H1 (cell line): Measurements from ENCODE around the gene VPS11. TPM values are rescaled to one million over a fixed set of nuclear protein-coding genes. Genes with fewer than 3 reads are reported as not detected.

Experiments used
- CTCF ChIA-PET: fragments of 300-600 bp; sonication (Branson Sonifier 250); formaldehyde crosslinking; loops from one replicate; lab custom pipeline; 2021; ENCODE audit not compliant: partially characterized antibody; lab: Charles Lee
- POLR2A ChIA-PET: fragments of 300-600 bp; sonication (Branson Sonifier 250); formaldehyde crosslinking; loops from one replicate; lab custom pipeline; 2021; ENCODE audit warnings: inconsistent platforms; ENCODE audit not compliant: partially characterized antibody; lab: Charles Lee
- DNase-seq, 2 experiments: peaks; one replicate each; pipeline versions ENCODE4 v3.0.0 to v3.0.0-alpha.2; 2010 to 2022; ENCODE audit warnings: low spot score in 2 of 2, low read depth in 1 of 2, mixed read lengths in 1 of 2
- FAIRE-seq: peaks from 2 replicates; lab custom pipeline; 2011; peaks lifted over from hg19 to GRCh38; lab: Jason Lieb, UNC
- H2AFZ ChIP-seq: 2 replicates; pipeline ENCODE4 v1.8.1; 2012; ENCODE audit warnings: low read length, inconsistent platforms
- H2AK5ac ChIP-seq: 2 replicates; pipeline ENCODE4 v1.6.1; 2013; ENCODE audit warnings: low read depth, low read length
- H2BK120ac ChIP-seq: replicated peaks from 2 replicates; pipeline ENCODE3; 2013; ENCODE audit warnings: low read depth, low read length, inconsistent platforms
- H2BK12ac ChIP-seq: 2 replicates; pipeline ENCODE4 v1.6.1; 2013; ENCODE audit warnings: low read depth, low read length
- H2BK15ac ChIP-seq: 2 replicates; pipeline ENCODE4 v1.6.1; 2013; ENCODE audit warnings: low read length
- H2BK20ac ChIP-seq: 2 replicates; pipeline ENCODE4 v1.6.1; 2013; ENCODE audit warnings: low read length
- H2BK5ac ChIP-seq: 2 replicates; pipeline ENCODE4 v1.6.1; 2013; ENCODE audit warnings: low read depth, low read length
- H3K14ac ChIP-seq: 2 replicates; pipeline ENCODE4 v1.6.1; 2013; ENCODE audit warnings: inconsistent platforms; ENCODE audit not compliant: insufficient read length
- H3K18ac ChIP-seq: 2 replicates; pipeline ENCODE4 v1.6.1; 2013; ENCODE audit warnings: low read length; ENCODE audit errors: extremely low read depth
- H3K23ac ChIP-seq: 2 replicates; pipeline ENCODE4 v1.6.1; 2013; ENCODE audit warnings: inconsistent platforms; ENCODE audit not compliant: insufficient read length
- H3K23me2 ChIP-seq: 2 replicates; pipeline ENCODE4 v1.6.1; 2013; ENCODE audit warnings: low read depth, low read length
- H3K27ac ChIP-seq: 2 replicates; pipeline ENCODE4 v1.6.1; 2011; ENCODE audit warnings: low read depth, low read length, inconsistent platforms
- H3K27me3 ChIP-seq, 4 experiments: replicated peaks in 1 of 4; 1 replicate in 1 of 4; 2 replicates in 3 of 4; pipeline versions ENCODE4 v1.6.1 to v1.8.1; 2011 to 2013; ENCODE audit warnings: low read length in 3 of 4, mild to moderate bottlenecking in 3 of 4, inconsistent platforms in 2 of 4, mixed read lengths in 2 of 4, moderate library complexity in 1 of 4; ENCODE audit not compliant: control insufficient read depth in 3 of 4, insufficient read depth in 3 of 4; ENCODE audit errors: extremely low read depth in 1 of 4
- H3K36me3 ChIP-seq, 4 experiments: 2 replicates each; pipeline versions ENCODE4 v1.6.1 to v1.8.1; 2011 to 2013; ENCODE audit warnings: mild to moderate bottlenecking in 4 of 4, low read length in 3 of 4, moderate library complexity in 2 of 4, control low read depth in 1 of 4, inconsistent platforms in 1 of 4; ENCODE audit not compliant: insufficient read depth in 4 of 4, control insufficient read depth in 2 of 4
- H3K4ac ChIP-seq: replicated peaks from 2 replicates; pipeline ENCODE3; 2013; ENCODE audit warnings: low read length, low read depth, mixed read lengths, inconsistent platforms; ENCODE audit not compliant: insufficient read length
- H3K4me1 ChIP-seq, 4 experiments: replicated peaks in 1 of 4; 1 replicate in 1 of 4; 2 replicates in 3 of 4; pipeline versions ENCODE4 v1.6.1 to v1.8.1; 2011 to 2013; ENCODE audit warnings: low read length in 3 of 4, inconsistent platforms in 2 of 4, mixed read lengths in 1 of 4; ENCODE audit not compliant: insufficient read depth in 4 of 4, control insufficient read depth in 3 of 4
- H3K4me2 ChIP-seq, 2 experiments: 2 replicates each; pipeline versions ENCODE4 v1.6.1 to v1.8.1; 2011 to 2013; ENCODE audit warnings: low read depth in 2 of 2, low read length in 2 of 2, control low read depth in 1 of 2, inconsistent platforms in 1 of 2, mild to moderate bottlenecking in 1 of 2; ENCODE audit not compliant: insufficient read depth in 1 of 2
- H3K4me3 ChIP-seq, 4 experiments: fragments of 200-600, 300-600 bp in 1 of 4; sonication (generic), shearing (Covaris generic), sonication (Bioruptor Twin) in 1 of 4; 2 replicates each; pipeline versions ENCODE4 v1.5.1 to v1.8.1; 2011 to 2016; ENCODE audit warnings: low read length in 4 of 4, low read depth in 3 of 4, control low read depth in 2 of 4, inconsistent platforms in 2 of 4, mild to moderate bottlenecking in 2 of 4, mixed read lengths in 1 of 4, moderate library complexity in 1 of 4; ENCODE audit not compliant: insufficient read depth in 2 of 4; ENCODE audit errors: extremely low read depth in 1 of 4
- H3K56ac ChIP-seq: replicated peaks from 2 replicates; pipeline ENCODE3; 2013; ENCODE audit warnings: low read depth, mild to moderate bottlenecking, mixed read lengths, low read length, inconsistent platforms; ENCODE audit not compliant: insufficient read length
- H3K79me1 ChIP-seq: 2 replicates; pipeline ENCODE4 v1.6.1; 2013; ENCODE audit warnings: low read depth, low read length, control low read depth
- H3K79me2 ChIP-seq, 2 experiments: 2 replicates each; pipeline versions ENCODE4 v1.6.1 to v1.8.1; 2012 to 2013; ENCODE audit warnings: low read length in 2 of 2, mild to moderate bottlenecking in 2 of 2, inconsistent platforms in 1 of 2; ENCODE audit not compliant: insufficient read depth in 2 of 2, control insufficient read depth in 1 of 2
- H3K9ac ChIP-seq, 4 experiments: replicated peaks in 1 of 4; 1 replicate in 1 of 4; 2 replicates in 3 of 4; pipeline versions ENCODE4 v1.6.1 to v1.8.1; 2011 to 2013; ENCODE audit warnings: low read depth in 3 of 4, low read length in 3 of 4, control low read depth in 2 of 4, mild to moderate bottlenecking in 2 of 4, moderate library complexity in 2 of 4, inconsistent platforms in 1 of 4; ENCODE audit errors: extremely low read depth in 1 of 4
- H3K9me3 ChIP-seq, 2 experiments: 2 replicates each; pipeline versions ENCODE4 v1.6.1 to v1.8.1; 2012 to 2013; ENCODE audit warnings: mild to moderate bottlenecking in 2 of 2, moderate library complexity in 2 of 2, control low read depth in 1 of 2, inconsistent platforms in 1 of 2, low read depth in 1 of 2, low read length in 1 of 2, mixed read lengths in 1 of 2; ENCODE audit not compliant: insufficient read depth in 2 of 2
- H4K20me1 ChIP-seq, 2 experiments: replicated peaks in 1 of 2; 2 replicates each; pipeline versions ENCODE3 to v1.8.1; 2011 to 2013; ENCODE audit warnings: inconsistent platforms in 2 of 2, low read length in 2 of 2, mild to moderate bottlenecking in 1 of 2; ENCODE audit not compliant: insufficient read depth in 2 of 2, control insufficient read depth in 1 of 2
- H4K5ac ChIP-seq: 2 replicates; pipeline ENCODE4 v1.6.1; 2013; ENCODE audit warnings: low read length, low read depth, mixed read lengths, inconsistent platforms; ENCODE audit not compliant: insufficient read length
- H4K8ac ChIP-seq: 2 replicates; pipeline ENCODE4 v1.8.0; 2013; ENCODE audit warnings: mild to moderate bottlenecking, moderate library complexity, low read length, inconsistent platforms; ENCODE audit not compliant: insufficient read depth; ENCODE audit errors: extremely low read depth
- H4K91ac ChIP-seq: replicated peaks from 2 replicates; pipeline ENCODE3; 2013; ENCODE audit warnings: low read length, mixed read lengths, inconsistent platforms; ENCODE audit not compliant: insufficient read length
- CBX8 ChIP-seq: fragments of 300-800, 300-1000 bp; sonication (generic); IDR thresholded peaks from 2 replicates; pipeline ENCODE4 v1.7.1; 2016; ENCODE audit warnings: low read depth, low read length, borderline replicate concordance
- CEBPB ChIP-seq: IDR thresholded peaks from 2 replicates; pipeline ENCODE4 v1.6.1; 2012; ENCODE audit warnings: low read depth, low read length
- EP300 ChIP-seq, 2 experiments: IDR thresholded peaks; 1 replicate in 1 of 2; 2 replicates in 1 of 2; pipeline ENCODE4 v1.6.1; 2011 to 2012; ENCODE audit warnings: low read depth in 2 of 2, low read length in 2 of 2, mild to moderate bottlenecking in 2 of 2, borderline replicate concordance in 1 of 2, inconsistent platforms in 1 of 2, moderate library complexity in 1 of 2
- GTF2F1 ChIP-seq: IDR thresholded peaks from 2 replicates; pipeline ENCODE4 v1.6.1; 2012; ENCODE audit warnings: low read depth, low read length, improper control_type of control experiment, borderline replicate concordance
- JUND ChIP-seq: IDR thresholded peaks from 2 replicates; pipeline ENCODE4 v1.6.1; 2011; ENCODE audit warnings: mild to moderate bottlenecking, improper control_type of control experiment, low read length
- KDM1A ChIP-seq: fragments of 200-600, 300-600 bp; sonication (generic); IDR thresholded peaks from 2 replicates; pipeline ENCODE4 v1.7.1; 2016; ENCODE audit warnings: mild to moderate bottlenecking, low read length, borderline replicate concordance
- POU5F1 ChIP-seq: IDR thresholded peaks from 2 replicates; pipeline ENCODE4 v1.6.1; 2011; ENCODE audit warnings: low read depth, mild to moderate bottlenecking, low read length, moderate library complexity
- SAP30 ChIP-seq: fragments of 300-600 bp; sonication (generic); IDR thresholded peaks from 2 replicates; pipeline ENCODE4 v1.7.1; 2012; ENCODE audit warnings: low read length, moderate library complexity, mild to moderate bottlenecking, inconsistent platforms; ENCODE audit not compliant: insufficient read depth, insufficient replicate concordance
- SUZ12 ChIP-seq: fragments of 200-600 bp; sonication (generic); IDR thresholded peaks from 2 replicates; pipeline ENCODE4 v1.6.1; 2012; ENCODE audit warnings: mild to moderate bottlenecking, inconsistent platforms, low read length, moderate library complexity, mixed read lengths
- TAF1 ChIP-seq: IDR thresholded peaks from 2 replicates; pipeline ENCODE4 v1.6.1; 2011; ENCODE audit warnings: mild to moderate bottlenecking, low read depth, low read length
- YY1 ChIP-seq: IDR thresholded peaks from 2 replicates; pipeline ENCODE4 v1.6.1; 2011; ENCODE audit warnings: low read depth, mild to moderate bottlenecking, low read length
- WGBS, 2 experiments: shearing (Covaris generic) in 1 of 2; methylation state at CpG; one replicate each; pipeline versions ENCODE4 v1.1.6 to v1.1.7; 2013 to 2015; ENCODE audit warnings: low lambda C conversion rate in 2 of 2, mixed read lengths in 2 of 2, inconsistent platforms in 1 of 2, low coverage in 1 of 2, missing lambda C conversion rate in 1 of 2; ENCODE audit not compliant: insufficient replicate concordance in 2 of 2, insufficient coverage in 1 of 2, insufficient read length in 1 of 2; ENCODE audit errors: extremely low coverage in 1 of 2, missing lambda C conversion rate in 1 of 2; 5-methylcytosine and 5-hydroxymethylcytosine counted together
- polyA plus RNA-seq, 7 experiments: library from polyadenylated mRNA; depleted of rRNA in 3 of 7; stranded (reverse) in 5 of 7; unstranded in 2 of 7; fragments of >200 nt in 5 of 7; fragments of 200-250 nt in 2 of 7; gene quantifications; 1 replicate in 5 of 7; 2 replicates in 1 of 7; 4 replicates in 1 of 7; pipeline versions ENCODE4 v1.2.1 to v1.2.3, GENCODE V29; 2011 to 2013; ENCODE audit warnings: missing spikeins in 2 of 7, mixed read lengths in 2 of 7
- total RNA-seq: library from RNA; stranded (reverse); fragmentation: NEBNext Ultra II Directional; extraction: Animal tissue kit (Norgen Biotek cat#: 25700); gene quantifications from 2 replicates; pipeline ENCODE4 v1.2.1, GENCODE V29; 2021

Gene VPS11
- total and polyA plus RNA-seq, 2 of the 8 experiments (the other 6 are each of a cell fraction or from before 2014, with no cell fraction given), result 13.1 to 15.5 TPM

GRCh38 chr11:119018074-119018938 lies 49.3 kb upstream of the VPS11 start, which contains the start of the genes RPS25 and TRAPPC4:
Gene RPS25, minus strand, starts transcription at chr11:119018343. Its CDS starts 59 bp downstream, at chr11:119018284.
Gene TRAPPC4, plus strand, starts transcription at chr11:119018766. Its CDS starts 30 bp downstream, at chr11:119018796.
- peaks cover 32 to 55% (median 40%) of the 10 kb centered on the region in 4 experiments for H3K36me3 ChIP-seq
- H4K20me1 ChIP-seq, result peaks cover 3 to 7% of the 10 kb centered on the region in 2 experiments
- CTCF ChIA-PET, result interaction anchor here (0.8 to 3.0 kb wide), 4 partner anchors 12 to 345 kb away, joined by 3 to 12 read pairs (median 4); partner anchors contain the start of gene SLC37A4
- TF ChIP-seq EP300 (IDR thresholded peaks at IDR 0.05; ENCODE audit: borderline replicate concordance in 1 of 2, low read depth in 2 of 2, low read length in 2 of 2) (peak in 1 of 2 experiments; percentile 22; a peak in 1 of 3 replicates), SUZ12 (no peak), YY1 (peak; percentile 83), JUND (no peak), KDM1A (no peak), TAF1 (peak; percentile 97), SAP30 (peak; percentile 75), CBX8 (no peak), CEBPB (no peak), GTF2F1 (peak; percentile 36; the same call in 1 of the 2 replicates), POU5F1 (no peak)

More at GRCh38 chr11:119018074-119018938, 49.3 kb upstream of the VPS11 start, which contains the start of the genes RPS25 and TRAPPC4:
- H3K4me3 ChIP-seq, result peak within 1 kb of the TSS; percentile 93 to 99 (median 95)
- peak within 1 kb of the TSS; percentile 100 for H4K91ac ChIP-seq
- peaks cover 5% of the 10 kb centered on the region for H3K79me1 ChIP-seq
- no peaks in the 10 kb centered on the region; the same call in 1 of the 2 replicates for H3K23me2 ChIP-seq
- no peak for FAIRE-seq
- no peak within 1 kb of the TSS for H2BK12ac ChIP-seq
- H4K5ac ChIP-seq, result peak within 1 kb of the TSS; percentile 100
- POLR2A ChIA-PET, result interaction anchor here (0.7 to 18.5 kb wide), 23 partner anchors 8 to 400 kb away, joined by 3 to 264 read pairs (median 4); partner anchors contain the start of genes CENATAC, DDX6, DPAGT1 and HMBS
- peak within 1 kb of the TSS; percentile 89 for H2BK5ac ChIP-seq
- H2BK20ac ChIP-seq, result no peak within 1 kb of the TSS
- H2AK5ac ChIP-seq, result no peak within 1 kb of the TSS
- no peak within 1 kb of the TSS for H3K23ac ChIP-seq
- peaks cover 15 to 52% of the 10 kb centered on the region in 2 experiments; a peak in 3 of 4 replicates for H3K79me2 ChIP-seq
- H3K56ac ChIP-seq, result peak within 1 kb of the TSS; percentile 94
- H3K27me3 ChIP-seq, result no peaks in the 10 kb centered on the region
- peak within 1 kb of the TSS; percentile 99 for H3K4ac ChIP-seq
- peak within 1 kb of the TSS; percentile 98 for H3K18ac ChIP-seq
- H2AFZ ChIP-seq, result peak within 1 kb of the TSS; percentile 37; the same call in 1 of the 2 replicates
- H3K14ac ChIP-seq, result no peak within 1 kb of the TSS
- peak within 1 kb of the TSS; percentile 85; the same call in 1 of the 2 replicates for H2BK15ac ChIP-seq
- H4K8ac ChIP-seq, result peak within 1 kb of the TSS; percentile 98
- peak within 1 kb of the TSS; percentile 68 to 75 for H3K4me2 ChIP-seq
- H3K9ac ChIP-seq, result peak within 1 kb of the TSS; percentile 92 to 97 (median 96)
- peak; percentile 88 to 90 for DNase-seq
- no peaks in the 10 kb centered on the region for H3K9me3 ChIP-seq
- peak within 1 kb of the TSS; percentile 84 for H3K27ac ChIP-seq
- H2BK120ac ChIP-seq, result no peak within 1 kb of the TSS
- 1% methylated on average over 58 of the region's 63 CpGs; no CpG with 5 or more reads in 1 of the 2 experiments for WGBS, 2 experiments
- H3K4me1 ChIP-seq, result peaks cover 0 to 9% (median 2%) of the 10 kb centered on the region in 4 experiments; a peak in 4 of 7 replicates
